ENCODE measurements around the gene KLF13. TPM values are rescaled to one million over a fixed set of nuclear protein-coding genes. Genes with fewer than 3 reads are reported as not detected.

Gene KLF13
- total and polyA plus RNA-seq, 11 donors: 22.4 to 74.0 (median 56.4) TPM

GRCh38 chr15:31309893-31310606 lies 16.6 kb upstream of the KLF13 start:
- Histone ChIP-seq H3K36me3 (no peaks in the 10 kb centered on the region), H3K27ac (no peak overlapping the region), H3K27me3 (peaks cover 0 to 8% (median 0%) of the 10 kb centered on the region in 9 donors), H3K4me3 (no peak overlapping the region), H3K4me1 (peaks cover 0 to 31% (median 19%) of the 10 kb centered on the region in 12 donors), H3K9me3 (peaks cover 0 to 15% (median 8%) of the 10 kb centered on the region in 12 donors)
- DNase-seq (peak in 1 of 5 donors; percentile 6), ATAC-seq (no peak)
- intact Hi-C loops (cut with DNase I): loop anchor here in 2 of 10 donors (5.0 kb wide), 4 partner anchors 58 to 177 kb away; no protein-coding TSS in a partner anchor
- TF ChIP-seq CTCF (IDR thresholded peaks at IDR 0.05): no peak
- no peak for TF ChIP-seq POLR2A (IDR thresholded peaks at IDR 0.05)
- 79 to 93% (median 84%) methylated on average over 9 of the region's 9 CpGs for WGBS, 4 donors

GRCh38 chr15:31311735-31312619 lies 14.7 kb upstream of the KLF13 start:
- intact Hi-C loops (cut with DNase I): no loop called here
- 86 to 94% (median 91%) methylated on average over 11 to 18 of the region's 18 CpGs for whole genome bisulfite sequencing, 4 donors
- ATAC-seq: no peak
- no peak for TF ChIP-seq POLR2A (IDR thresholded peaks at IDR 0.05)
- TF ChIP-seq CTCF (IDR thresholded peaks at IDR 0.05): no peak
- no peak overlapping the region for H3K4me3 ChIP-seq
- no peaks in the 10 kb centered on the region for H3K36me3 ChIP-seq
- peaks cover 0 to 15% (median 8%) of the 10 kb centered on the region in 12 donors for H3K9me3 ChIP-seq
- peaks cover 0 to 17% (median 6%) of the 10 kb centered on the region in 12 donors for H3K4me1 ChIP-seq
- DNase-seq: peak in 1 of 5 donors; percentile 12
- H3K27ac ChIP-seq: no peak overlapping the region
- peaks cover 0 to 8% (median 0%) of the 10 kb centered on the region in 9 donors for H3K27me3 ChIP-seq

GRCh38 chr15:31313223-31313622 lies 13.4 kb upstream of the KLF13 start:
- Histone ChIP-seq H3K27ac (no peak overlapping the region), H3K9me3 (peaks cover 0 to 15% (median 8%) of the 10 kb centered on the region in 12 donors), H3K4me3 (no peak overlapping the region), H3K27me3 (no peaks in the 10 kb centered on the region), H3K36me3 (no peaks in the 10 kb centered on the region), H3K4me1 (peaks cover 0 to 12% (median 0%) of the 10 kb centered on the region in 12 donors)
- TF ChIP-seq POLR2A (IDR thresholded peaks at IDR 0.05): no peak
- no peak for TF ChIP-seq CTCF (IDR thresholded peaks at IDR 0.05)
- ATAC-seq: no peak
- no peak for DNase-seq
- intact Hi-C loops (cut with DNase I): no loop called here

GRCh38 chr15:31314380-31314779 lies 12.3 kb upstream of the KLF13 start:
- H3K27me3 ChIP-seq: no peaks in the 10 kb centered on the region
- no peak overlapping the region for H3K4me3 ChIP-seq
- DNase-seq (no peak), ATAC-seq (no peak)
- peaks cover 0 to 15% (median 8%) of the 10 kb centered on the region in 12 donors for H3K9me3 ChIP-seq
- H3K36me3 ChIP-seq: no peaks in the 10 kb centered on the region
- 89 to 95% (median 92%) methylated on average over 12 of the region's 12 CpGs for WGBS, 4 donors
- peaks cover 0 to 12% (median 0%) of the 10 kb centered on the region in 12 donors for H3K4me1 ChIP-seq
- no peak overlapping the region for H3K27ac ChIP-seq
- TF ChIP-seq POLR2A (IDR thresholded peaks at IDR 0.05) (no peak), CTCF (IDR thresholded peaks at IDR 0.05) (no peak)
- intact Hi-C loops (cut with DNase I): no loop called here
